ENCODE measurements around the gene EXOSC3. TPM values are rescaled to one million over a fixed set of nuclear protein-coding genes. Genes with fewer than 3 reads are reported as not detected.
A peak's percentile ranks its signal among the peaks of the same experiment; 100 is the strongest.

The EXOSC3 gene
- total and polyA plus RNA-seq, 2 of the 13 experiments (the other 11 are each of a cell fraction or from before 2014, with no cell fraction given): 17.5 to 68.7 TPM

DNA sequence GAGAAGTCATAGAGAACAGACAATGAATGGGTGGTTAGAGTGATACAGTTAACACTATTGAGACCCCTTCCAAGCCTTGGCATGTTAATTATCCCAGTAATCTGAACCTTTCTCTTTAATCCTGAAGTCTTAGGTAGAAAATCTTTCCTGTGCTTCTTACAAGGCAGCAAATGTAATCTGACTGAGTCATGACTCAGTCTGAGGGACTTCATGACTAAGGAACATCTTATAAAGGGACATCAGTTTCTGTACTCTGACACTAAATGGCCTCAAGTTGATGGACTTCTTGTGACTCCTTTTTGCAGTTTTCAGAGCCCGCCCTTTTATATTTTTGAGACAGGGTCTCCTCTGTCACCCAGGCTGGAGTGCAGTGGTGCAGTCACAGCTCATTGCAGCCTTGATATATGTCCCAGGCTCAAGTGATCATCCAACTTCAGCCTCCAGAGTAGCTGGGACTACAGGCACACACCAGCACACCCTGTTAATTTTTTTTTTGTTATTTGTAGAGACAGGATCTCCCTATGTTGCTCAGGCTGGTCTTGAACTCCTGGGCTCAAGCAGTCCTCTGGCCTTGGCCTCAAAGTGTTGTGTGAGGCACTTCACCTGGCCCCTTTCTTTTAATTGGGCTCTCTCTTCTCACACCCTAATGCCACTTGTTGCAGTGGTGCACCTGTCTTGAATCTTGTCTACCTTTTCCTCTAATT is 9.5 kb downstream of the EXOSC3 start:
- 88% methylated on average over 1 of the region's 1 CpG for WGBS (ENCODE audit: low lambda C conversion rate)
- POLR2A ChIA-PET: interaction anchor here (1.7 kb wide), 1 partner anchor 10 kb away, joined by 6 read pairs; the partner anchor contains the start of gene EXOSC3
- intact Hi-C loops (cut with micrococcal nuclease; ENCODE audit: unreplicated experiment): no loop called here

GRCh38 chr9:37769995-37770394 is 14.9 kb downstream of the EXOSC3 start:
- DNase-seq (ENCODE audit: low spot score) (no peak), FAIRE-seq (no peak), ATAC-seq (no peak)
- H4K20me1 ChIP-seq (ENCODE audit: insufficient read depth, low read length): no peaks in the 10 kb centered on the region
- H2AFZ ChIP-seq (ENCODE audit: low read length): no peak overlapping the region
- in situ Hi-C loops (cut with HindIII; ENCODE audit: extremely low pct_ligation_motif_present, low pct_unique_long_range_greater_than_20kb): no loop called here
- no peaks in the 10 kb centered on the region for H3K79me2 ChIP-seq (ENCODE audit: insufficient read depth, low read length)
- CTCF ChIA-PET (ENCODE audit: low intra/inter-chr PET ratio, low total read pairs): no interaction called here
- POLR2A ChIA-PET: no interaction called here
- 100% methylated on average over 3 of the region's 3 CpGs for WGBS (ENCODE audit: low lambda C conversion rate)
- H3K4me1 ChIP-seq (ENCODE audit: insufficient read depth, low read length): no peaks in the 10 kb centered on the region
- BruUV-seq (replicated peaks): no TSS peak
- H3K27ac ChIP-seq (ENCODE audit: extremely low read length, insufficient read depth, low read length): no peak overlapping the region
- H3K9ac ChIP-seq (ENCODE audit: insufficient read depth, low read depth, low read length): no peak overlapping the region
- no peaks in the 10 kb centered on the region for H3K9me3 ChIP-seq (ENCODE audit: low read length)
- intact Hi-C loops (cut with micrococcal nuclease; ENCODE audit: unreplicated experiment): no loop called here
- no peaks in the 10 kb centered on the region for H3K27me3 ChIP-seq (ENCODE audit: control insufficient read depth in 1 of 2, insufficient read depth in 2 of 2, low read length in 2 of 2)
- no peak overlapping the region for H3K4me2 ChIP-seq (ENCODE audit: low read depth, low read length)
- H3K36me3 ChIP-seq (replicated peaks in 1 of 2; ENCODE audit: control insufficient read depth in 1 of 2, insufficient read depth in 2 of 2, low read length in 2 of 2): peaks cover 7 to 17% of the 10 kb centered on the region in 2 experiments
- H3K4me3 ChIP-seq (replicated peaks in 1 of 3; ENCODE audit: insufficient read depth in 1 of 3, low read depth in 2 of 3, low read length in 3 of 3): no peak overlapping the region
- TF ChIP-seq ZSCAN12 (CRISPR knock-in tag; IDR thresholded peaks at IDR 0.05) (no peak), ETS1 (CRISPR knock-in tag; IDR thresholded peaks at IDR 0.05) (no peak), IKZF4 (CRISPR knock-in tag; IDR thresholded peaks at IDR 0.05; ENCODE audit: borderline replicate concordance, low read depth, not compliant biosample characterization) (no peak), MAFG (CRISPR knock-in tag; IDR thresholded peaks at IDR 0.05) (no peak)
- TF ChIP-seq, protein P1, sequence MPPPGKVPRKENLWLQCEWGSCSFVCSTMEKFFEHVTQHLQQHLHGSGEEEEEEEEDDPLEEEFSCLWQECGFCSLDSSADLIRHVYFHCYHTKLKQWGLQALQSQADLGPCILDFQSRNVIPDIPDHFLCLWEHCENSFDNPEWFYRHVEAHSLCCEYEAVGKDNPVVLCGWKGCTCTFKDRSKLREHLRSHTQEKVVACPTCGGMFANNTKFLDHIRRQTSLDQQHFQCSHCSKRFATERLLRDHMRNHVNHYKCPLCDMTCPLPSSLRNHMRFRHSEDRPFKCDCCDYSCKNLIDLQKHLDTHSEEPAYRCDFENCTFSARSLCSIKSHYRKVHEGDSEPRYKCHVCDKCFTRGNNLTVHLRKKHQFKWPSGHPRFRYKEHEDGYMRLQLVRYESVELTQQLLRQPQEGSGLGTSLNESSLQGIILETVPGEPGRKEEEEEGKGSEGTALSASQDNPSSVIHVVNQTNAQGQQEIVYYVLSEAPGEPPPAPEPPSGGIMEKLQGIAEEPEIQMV (CRISPR knock-in tag; IDR thresholded peaks at IDR 0.05; ENCODE audit: low read depth): no peak
- TF ChIP-seq, protein P2, sequence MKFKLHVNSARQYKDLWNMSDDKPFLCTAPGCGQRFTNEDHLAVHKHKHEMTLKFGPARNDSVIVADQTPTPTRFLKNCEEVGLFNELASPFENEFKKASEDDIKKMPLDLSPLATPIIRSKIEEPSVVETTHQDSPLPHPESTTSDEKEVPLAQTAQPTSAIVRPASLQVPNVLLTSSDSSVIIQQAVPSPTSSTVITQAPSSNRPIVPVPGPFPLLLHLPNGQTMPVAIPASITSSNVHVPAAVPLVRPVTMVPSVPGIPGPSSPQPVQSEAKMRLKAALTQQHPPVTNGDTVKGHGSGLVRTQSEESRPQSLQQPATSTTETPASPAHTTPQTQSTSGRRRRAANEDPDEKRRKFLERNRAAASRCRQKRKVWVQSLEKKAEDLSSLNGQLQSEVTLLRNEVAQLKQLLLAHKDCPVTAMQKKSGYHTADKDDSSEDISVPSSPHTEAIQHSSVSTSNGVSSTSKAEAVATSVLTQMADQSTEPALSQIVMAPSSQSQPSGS (CRISPR knock-in tag; IDR thresholded peaks at IDR 0.05): no peak

More for the DNA sequence above, 9.5 kb downstream of the EXOSC3 start:
- no peaks in the 10 kb centered on the region for H3K9me3 ChIP-seq (ENCODE audit: low read length)
- ATAC-seq: no peak
- no peak for FAIRE-seq
- no peaks in the 10 kb centered on the region for H4K20me1 ChIP-seq (ENCODE audit: insufficient read depth, low read length)
- no peak overlapping the region for H3K9ac ChIP-seq (ENCODE audit: insufficient read depth, low read depth, low read length)
- no peak overlapping the region for H3K27ac ChIP-seq (ENCODE audit: extremely low read length, insufficient read depth, low read length)
- in situ Hi-C loops (cut with HindIII; ENCODE audit: extremely low pct_ligation_motif_present, low pct_unique_long_range_greater_than_20kb): no loop called here
- H3K79me2 ChIP-seq (ENCODE audit: insufficient read depth, low read length): no peaks in the 10 kb centered on the region
- DNase-seq (ENCODE audit: low spot score): no peak
- H3K4me2 ChIP-seq (ENCODE audit: low read depth, low read length): no peak overlapping the region
- no peak overlapping the region for H3K4me3 ChIP-seq (replicated peaks in 1 of 3; ENCODE audit: insufficient read depth in 1 of 3, low read depth in 2 of 3, low read length in 3 of 3)
- BruUV-seq (replicated peaks): no TSS peak
- H3K4me1 ChIP-seq (ENCODE audit: insufficient read depth, low read length): no peaks in the 10 kb centered on the region
- CTCF ChIA-PET (ENCODE audit: low intra/inter-chr PET ratio, low total read pairs): no interaction called here
- no peak overlapping the region for H2AFZ ChIP-seq (ENCODE audit: low read length)
- H3K36me3 ChIP-seq (replicated peaks in 1 of 2; ENCODE audit: control insufficient read depth in 1 of 2, insufficient read depth in 2 of 2, low read length in 2 of 2): peaks cover 8 to 47% of the 10 kb centered on the region in 2 experiments
- H3K27me3 ChIP-seq (ENCODE audit: control insufficient read depth in 1 of 2, insufficient read depth in 2 of 2, low read length in 2 of 2): no peaks in the 10 kb centered on the region
- TF ChIP-seq FIP1L1 (IDR thresholded peaks at IDR 0.05; ENCODE audit: borderline replicate concordance, insufficient read depth, low read depth, low read length): no peak
- no peak for TF ChIP-seq TCF7 (IDR thresholded peaks at IDR 0.05; ENCODE audit: low read depth)
- no peak for TF ChIP-seq ZNF235 (CRISPR knock-in tag; IDR thresholded peaks at IDR 0.05; ENCODE audit: borderline replicate concordance)
- TF ChIP-seq AGO2 (optimal IDR thresholded peaks at IDR 0.05; ENCODE audit: low read depth, low read length): peak; percentile 33
- peak; percentile 36; the same call in 1 of the 2 replicates for TF ChIP-seq POLR2AphosphoS5 (IDR thresholded peaks at IDR 0.05; ENCODE audit: low read depth, low read length)
- TF ChIP-seq ZNF639 (CRISPR knock-in tag; conservative IDR thresholded peaks at IDR 0.05): no peak
- TF ChIP-seq POLR2A (IDR thresholded peaks at IDR 0.05; ENCODE audit: insufficient read depth in 1 of 2, low read depth in 2 of 2, low read length in 2 of 2): peak; percentile 3 to 11; a peak in 2 of 4 replicates
